Mesendoderm (in vitro differentiated cells): Measurements from ENCODE around the gene XRCC1. TPM values are rescaled to one million over a fixed set of nuclear protein-coding genes. Genes with fewer than 3 reads are reported as not detected.

Experiments used
- DNase-seq: peaks from one replicate; pipeline ENCODE4 v3.0.0; 2013
- H2AK5ac ChIP-seq: 2 replicates; pipeline ENCODE4 v1.6.1; 2013; ENCODE audit warnings: low read length, inconsistent platforms
- H2BK120ac ChIP-seq: 2 replicates; pipeline ENCODE4 v1.6.1; 2013; ENCODE audit warnings: low read depth, mild to moderate bottlenecking, low read length, moderate library complexity, mixed read lengths
- H2BK15ac ChIP-seq: replicated peaks from 2 replicates; pipeline ENCODE4 v1.6.1; 2013; ENCODE audit warnings: low read depth, mild to moderate bottlenecking, moderate library complexity
- H2BK5ac ChIP-seq: 2 replicates; pipeline ENCODE4 v1.6.1; 2013; ENCODE audit warnings: low read length, inconsistent platforms
- H3K18ac ChIP-seq: 2 replicates; pipeline ENCODE4 v1.6.1; 2013; ENCODE audit warnings: mild to moderate bottlenecking, low read length, mixed read lengths
- H3K23ac ChIP-seq: one replicate; pipeline ENCODE4 v1.6.1; 2013; ENCODE audit warnings: low read length
- H3K27ac ChIP-seq: 2 replicates; pipeline ENCODE4 v1.5.1; 2013; ENCODE audit warnings: low read depth, mild to moderate bottlenecking, inconsistent platforms, low read length, moderate library complexity
- H3K27me3 ChIP-seq: 2 replicates; pipeline ENCODE4 v1.6.1; 2013; ENCODE audit warnings: low read length, control low read depth, mild to moderate bottlenecking, inconsistent platforms; ENCODE audit not compliant: insufficient read depth, poor library complexity
- H3K36me3 ChIP-seq: 2 replicates; pipeline ENCODE4 v1.6.1; 2013; ENCODE audit warnings: low read length, inconsistent platforms; ENCODE audit not compliant: control insufficient read depth, insufficient read depth
- H3K4ac ChIP-seq: one replicate; pipeline ENCODE4 v1.6.1; 2013; ENCODE audit warnings: low read depth, mild to moderate bottlenecking, low read length, moderate library complexity
- H3K4me1 ChIP-seq: 2 replicates; pipeline ENCODE4 v1.6.1; 2013; ENCODE audit warnings: low read depth, low read length, inconsistent platforms; ENCODE audit not compliant: control insufficient read depth
- H3K4me2 ChIP-seq: 2 replicates; pipeline ENCODE4 v1.6.1; 2013; ENCODE audit warnings: low read length
- H3K4me3 ChIP-seq: 2 replicates; pipeline ENCODE4 v1.5.1; 2013; ENCODE audit warnings: mild to moderate bottlenecking, low read length
- H3K56ac ChIP-seq: one replicate; pipeline ENCODE4 v1.6.1; 2013; ENCODE audit warnings: low read length
- H3K79me1 ChIP-seq: 2 replicates; pipeline ENCODE4 v1.6.1; 2013; ENCODE audit warnings: low read length, inconsistent platforms
- H3K79me2 ChIP-seq: 2 replicates; pipeline ENCODE4 v1.6.1; 2013; ENCODE audit warnings: mild to moderate bottlenecking, low read length; ENCODE audit not compliant: control insufficient read depth, insufficient read depth
- H3K9ac ChIP-seq: 2 replicates; pipeline ENCODE4 v1.6.1; 2013; ENCODE audit warnings: low read length, inconsistent platforms
- H4K5ac ChIP-seq: one replicate; pipeline ENCODE4 v1.6.1; 2013; ENCODE audit warnings: low read length
- H4K8ac ChIP-seq: one replicate; pipeline ENCODE4 v1.6.1; 2013; ENCODE audit warnings: low read depth, mild to moderate bottlenecking, control low read depth, low read length, moderate library complexity
- WGBS: extraction: QIAGEN DNeasy Blood & Tissue Kit; methylation state at CpG from one replicate; pipeline ENCODE4 v1.1.7; 2013; ENCODE audit warnings: low lambda C conversion rate, missing lambda C conversion rate; ENCODE audit not compliant: insufficient coverage; ENCODE audit errors: extremely low coverage; 5-methylcytosine and 5-hydroxymethylcytosine counted together
- polyA plus RNA-seq, 2 experiments: library from polyadenylated mRNA; stranded (reverse); fragments of 200-250 nt; gene quantifications; one replicate each; pipeline ENCODE4 v1.2.3, GENCODE V29; 2013

XRCC1 gene
- polyA plus RNA-seq (2013, experiment 1 of 2): 25.6 TPM
- 24.3 TPM for polyA plus RNA-seq (2013, experiment 2 of 2)

- H3K56ac ChIP-seq: peak within 1 kb of the TSS; percentile 99
- peak within 1 kb of the TSS; percentile 65 for H3K4me2 ChIP-seq
- peak within 1 kb of the TSS; percentile 90 for H3K23ac ChIP-seq
- H3K27ac ChIP-seq: no peak within 1 kb of the TSS
- H3K9ac ChIP-seq: peak within 1 kb of the TSS; percentile 87
- no peaks in the 10 kb centered on the region for H3K79me2 ChIP-seq
- H3K4me1 ChIP-seq: peaks cover 4% of the 10 kb centered on the region
- H3K79me1 ChIP-seq: peaks cover 7% of the 10 kb centered on the region
- H3K27me3 ChIP-seq: no peaks in the 10 kb centered on the region
- H3K4me3 ChIP-seq: peak within 1 kb of the TSS; percentile 66
- H4K5ac ChIP-seq: no peak within 1 kb of the TSS
- peak within 1 kb of the TSS; percentile 63 for H3K4ac ChIP-seq
- H2AK5ac ChIP-seq: no peak within 1 kb of the TSS
- peak within 1 kb of the TSS; percentile 54 for H3K18ac ChIP-seq
- no peak within 1 kb of the TSS for H2BK5ac ChIP-seq
- no peak within 1 kb of the TSS for H2BK120ac ChIP-seq
- peak; percentile 99 for DNase-seq
- H3K36me3 ChIP-seq: no peaks in the 10 kb centered on the region
- no peak within 1 kb of the TSS for H2BK15ac ChIP-seq
- no CpG with 5 or more reads among the region's 51 CpGs for WGBS
- H4K8ac ChIP-seq: no peak within 1 kb of the TSS
Measured at GRCh38 chr19:43575156-43575950, at the start of gene XRCC1, which contains the start of gene PINLYP. Gene XRCC1, minus strand, starts transcription at chr19:43575527. Its CDS starts 69 bp downstream, at chr19:43575458. Gene PINLYP, plus strand, starts transcription at chr19:43575801. Its CDS starts 1,391 bp downstream, at chr19:43577192.

- Histone ChIP-seq H3K27me3 (no peaks in the 10 kb centered on the region), H3K36me3 (no peaks in the 10 kb centered on the region), H3K4me1 (no peaks in the 10 kb centered on the region), H2BK120ac (no peak overlapping the region), H3K4ac (no peak overlapping the region), H2AK5ac (no peak overlapping the region), H3K4me3 (no peak overlapping the region), H3K79me2 (no peaks in the 10 kb centered on the region), H3K56ac (peak overlapping the region; percentile 17), H3K79me1 (no peaks in the 10 kb centered on the region), H4K8ac (no peak overlapping the region), H2BK15ac (no peak overlapping the region), H3K4me2 (no peak overlapping the region), H3K9ac (no peak overlapping the region), H3K18ac (no peak overlapping the region), H3K23ac (no peak overlapping the region), H4K5ac (no peak overlapping the region), H3K27ac (no peak overlapping the region), H2BK5ac (no peak overlapping the region)
- no CpG with 5 or more reads among the region's 30 CpGs for WGBS
- peak; percentile 94 for DNase-seq
Measured at GRCh38 chr19:43624933-43625332, 49.6 kb upstream of the XRCC1 start.

- Histone ChIP-seq H3K79me1 (no peaks in the 10 kb centered on the region), H3K79me2 (no peaks in the 10 kb centered on the region), H4K5ac (no peak overlapping the region), H2BK120ac (no peak overlapping the region), H4K8ac (no peak overlapping the region), H3K56ac (no peak overlapping the region), H2BK15ac (no peak overlapping the region), H3K23ac (no peak overlapping the region), H2BK5ac (no peak overlapping the region), H2AK5ac (no peak overlapping the region), H3K36me3 (no peaks in the 10 kb centered on the region), H3K4ac (no peak overlapping the region), H3K4me3 (no peak overlapping the region), H3K27me3 (no peaks in the 10 kb centered on the region), H3K18ac (no peak overlapping the region), H3K27ac (no peak overlapping the region), H3K4me2 (no peak overlapping the region), H3K9ac (no peak overlapping the region), H3K4me1 (no peaks in the 10 kb centered on the region)
- no CpG with 5 or more reads among the region's 35 CpGs for WGBS
- peak; percentile 42 for DNase-seq
Measured at GRCh38 chr19:43623889-43624670, 48.8 kb upstream of the XRCC1 start.

- Histone ChIP-seq H3K18ac (no peak overlapping the region), H3K4me1 (no peaks in the 10 kb centered on the region), H4K5ac (no peak overlapping the region), H3K79me1 (no peaks in the 10 kb centered on the region), H3K36me3 (no peaks in the 10 kb centered on the region), H3K79me2 (no peaks in the 10 kb centered on the region), H3K56ac (no peak overlapping the region), H4K8ac (no peak overlapping the region), H2BK120ac (no peak overlapping the region), H3K27ac (no peak overlapping the region), H3K9ac (no peak overlapping the region), H3K27me3 (no peaks in the 10 kb centered on the region), H3K4me2 (no peak overlapping the region), H2BK15ac (no peak overlapping the region), H3K4ac (no peak overlapping the region), H2BK5ac (no peak overlapping the region), H3K4me3 (no peak overlapping the region), H2AK5ac (no peak overlapping the region), H3K23ac (no peak overlapping the region)
- WGBS: no CpG with 5 or more reads among the region's 1 CpG
- no peak for DNase-seq
Measured at GRCh38 chr19:43622956-43623355, 47.6 kb upstream of the XRCC1 start.

GRCh38 chr19:43622070-43622469, 46.7 kb upstream of the XRCC1 start:
- H4K5ac ChIP-seq: no peak overlapping the region
- no peaks in the 10 kb centered on the region for H3K27me3 ChIP-seq
- H3K4me3 ChIP-seq: no peak overlapping the region
- no peak overlapping the region for H4K8ac ChIP-seq
- no peaks in the 10 kb centered on the region for H3K4me1 ChIP-seq
- no peak overlapping the region for H2BK120ac ChIP-seq
- H3K4me2 ChIP-seq: no peak overlapping the region
- DNase-seq: no peak
- H3K56ac ChIP-seq: no peak overlapping the region
- no peak overlapping the region for H2BK5ac ChIP-seq
- no CpG with 5 or more reads among the region's 4 CpGs for WGBS
- H2BK15ac ChIP-seq: no peak overlapping the region
- no peaks in the 10 kb centered on the region for H3K36me3 ChIP-seq
- no peak overlapping the region for H3K9ac ChIP-seq
- H3K79me2 ChIP-seq: no peaks in the 10 kb centered on the region
- no peaks in the 10 kb centered on the region for H3K79me1 ChIP-seq
- H3K27ac ChIP-seq: no peak overlapping the region
- no peak overlapping the region for H3K4ac ChIP-seq
- H2AK5ac ChIP-seq: no peak overlapping the region
- no peak overlapping the region for H3K18ac ChIP-seq
- H3K23ac ChIP-seq: no peak overlapping the region
